IMR-90 (cell line): ENCODE results near the gene KIAA0825. TPM values are rescaled to one million over a fixed set of nuclear protein-coding genes. Genes with fewer than 3 reads are reported as not detected.

Experiments used
- ATAC-seq: fragments of 200-7000 bp; cut with Tn5 transposase; 2 replicates; pipeline ENCODE4 v1.9.1; 2020; ENCODE audit warnings: low read depth, mild to moderate bottlenecking, moderate library complexity
- BruUV-seq: library from RNA; stranded (reverse); fragments of 400-500 nt; replicated peaks from 2 replicates; lab custom pipeline; 2021; lab: Mats Ljungman, UMichigan
- CTCF ChIA-PET: fragments of 300-600 bp; formaldehyde crosslinking; extraction: SDS; loops from one replicate; lab custom pipeline; 2021; ENCODE audit warnings: antibody characterized with exemption; lab: Yijun Ruan, JAX
- POLR2A ChIA-PET: fragments of 300-600 bp; sonication (Branson Sonifier 250); formaldehyde crosslinking; loops from one replicate; lab custom pipeline; 2022; ENCODE audit warnings: antibody characterized with exemption; ENCODE audit not compliant: unreplicated experiment; lab: Charles Lee
- DNase-seq: peaks from one replicate; pipeline ENCODE4 v3.0.0; 2013
- H2AFZ ChIP-seq: replicated peaks from 2 replicates; pipeline ENCODE3; 2013; ENCODE audit warnings: low read length, mild to moderate bottlenecking; ENCODE audit not compliant: poor library complexity
- H2AK5ac ChIP-seq: 2 replicates; pipeline ENCODE4 v1.6.1; 2013; ENCODE audit warnings: low read depth, low read length, inconsistent platforms
- H2AK9ac ChIP-seq: replicated peaks from 2 replicates; pipeline ENCODE3; 2013; ENCODE audit warnings: mild to moderate bottlenecking, low read depth, low read length, moderate library complexity; ENCODE audit not compliant: poor library complexity
- H2BK120ac ChIP-seq: 2 replicates; pipeline ENCODE4 v1.6.1; 2013; ENCODE audit warnings: low read depth, low read length, inconsistent platforms
- H2BK15ac ChIP-seq: 3 replicates; pipeline ENCODE4 v1.6.1; 2013; ENCODE audit warnings: low read depth, low read length, inconsistent platforms
- H2BK20ac ChIP-seq: 2 replicates; pipeline ENCODE4 v1.6.1; 2013; ENCODE audit warnings: low read depth, mild to moderate bottlenecking, inconsistent platforms, low read length, moderate library complexity
- H2BK5ac ChIP-seq: 2 replicates; pipeline ENCODE4 v1.6.1; 2013; ENCODE audit warnings: mild to moderate bottlenecking, low read depth, low read length, inconsistent platforms; ENCODE audit not compliant: poor library complexity, severe bottlenecking
- H3K14ac ChIP-seq: replicated peaks from 2 replicates; pipeline ENCODE4 v1.6.1; 2013; ENCODE audit warnings: low read depth, low read length, inconsistent platforms
- H3K18ac ChIP-seq: 2 replicates; pipeline ENCODE4 v1.6.1; 2013; ENCODE audit warnings: low read depth, low read length, control low read depth
- H3K23ac ChIP-seq: 2 replicates; pipeline ENCODE4 v1.6.1; 2013; ENCODE audit warnings: low read depth, low read length, inconsistent platforms
- H3K27ac ChIP-seq: 2 replicates; pipeline ENCODE4 v1.5.1; 2013; ENCODE audit warnings: mild to moderate bottlenecking, control low read depth, low read length; ENCODE audit not compliant: insufficient read depth
- H3K27me3 ChIP-seq: 2 replicates; pipeline ENCODE4 v1.6.1; 2013; ENCODE audit warnings: low read length; ENCODE audit not compliant: control insufficient read depth, insufficient read depth
- H3K36me3 ChIP-seq: 2 replicates; pipeline ENCODE4 v1.6.1; 2013; ENCODE audit warnings: low read length, mixed read lengths; ENCODE audit not compliant: control insufficient read depth, insufficient read depth
- H3K4ac ChIP-seq: 2 replicates; pipeline ENCODE4 v1.6.1; 2013; ENCODE audit warnings: low read depth, low read length, inconsistent platforms
- H3K4me1 ChIP-seq: 2 replicates; pipeline ENCODE4 v1.6.1; 2013; ENCODE audit warnings: low read length, mixed read lengths; ENCODE audit not compliant: control insufficient read depth, insufficient read depth
- H3K4me2 ChIP-seq: 2 replicates; pipeline ENCODE4 v1.6.1; 2013; ENCODE audit warnings: low read depth, mild to moderate bottlenecking, control low read depth, low read length, moderate library complexity
- H3K4me3 ChIP-seq: 2 replicates; pipeline ENCODE4 v1.5.1; 2013; ENCODE audit warnings: low read depth, mild to moderate bottlenecking, control low read depth, low read length, moderate library complexity; ENCODE audit not compliant: insufficient read depth
- H3K56ac ChIP-seq: 2 replicates; pipeline ENCODE4 v1.6.1; 2013; ENCODE audit warnings: low read length, inconsistent platforms; ENCODE audit not compliant: insufficient read depth; ENCODE audit errors: extremely low read depth
- H3K79me1 ChIP-seq, 2 experiments: 2 replicates each; pipeline ENCODE4 v1.6.1; 2013; ENCODE audit warnings: low read length in 2 of 2, inconsistent platforms in 1 of 2, low read depth in 1 of 2
- H3K9ac ChIP-seq: 2 replicates; pipeline ENCODE4 v1.6.1; 2013; ENCODE audit warnings: low read depth, low read length, control low read depth
- H3K9me1 ChIP-seq: 2 replicates; pipeline ENCODE4 v1.6.1; 2013; ENCODE audit warnings: low read length, inconsistent platforms; ENCODE audit not compliant: insufficient read depth
- H3K9me3 ChIP-seq: 2 replicates; pipeline ENCODE4 v1.6.1; 2013; ENCODE audit warnings: low read length; ENCODE audit not compliant: control insufficient read depth, insufficient read depth
- H4K20me1 ChIP-seq: 2 replicates; pipeline ENCODE4 v1.6.1; 2013; ENCODE audit warnings: low read length, inconsistent platforms; ENCODE audit not compliant: insufficient read depth
- H4K5ac ChIP-seq: 2 replicates; pipeline ENCODE4 v1.6.1; 2013; ENCODE audit warnings: mild to moderate bottlenecking, low read depth, low read length, control low read depth
- H4K8ac ChIP-seq, 2 experiments: 2 replicates each; pipeline ENCODE4 v1.6.1; 2013; ENCODE audit warnings: low read depth in 2 of 2, low read length in 2 of 2, control low read depth in 1 of 2, inconsistent platforms in 1 of 2
- H4K91ac ChIP-seq: 2 replicates; pipeline ENCODE4 v1.6.1; 2013; ENCODE audit warnings: low read depth, low read length, inconsistent platforms; ENCODE audit not compliant: insufficient read depth
- BHLHE40 ChIP-seq: fragments of 150-350 bp; IDR thresholded peaks from 2 replicates; pipeline ENCODE4 v1.6.1; 2016; ENCODE audit warnings: mild to moderate bottlenecking, low read depth, low read length
- CEBPB ChIP-seq: IDR thresholded peaks from 2 replicates; pipeline ENCODE4 v1.6.1; 2012; ENCODE audit warnings: low read depth, low read length, improper control_type of control experiment
- CHD1 ChIP-seq: IDR thresholded peaks from 2 replicates; pipeline ENCODE4 v1.6.1; 2012; ENCODE audit warnings: low read depth, low read length, improper control_type of control experiment
- FOS ChIP-seq: fragments of 150-350 bp; IDR thresholded peaks from 2 replicates; pipeline ENCODE4 v1.6.1; 2016; ENCODE audit warnings: low read depth, low read length
- MAFK ChIP-seq: IDR thresholded peaks from 2 replicates; pipeline ENCODE4 v1.6.1; 2012; ENCODE audit warnings: low read depth, low read length, improper control_type of control experiment
- MAZ ChIP-seq: IDR thresholded peaks from 2 replicates; pipeline ENCODE4 v1.6.1; 2012; ENCODE audit warnings: low read depth, mild to moderate bottlenecking, low read length, improper control_type of control experiment, moderate library complexity, borderline replicate concordance
- MXI1 ChIP-seq: IDR thresholded peaks from 2 replicates; pipeline ENCODE4 v1.6.1; 2012; ENCODE audit warnings: low read depth, mild to moderate bottlenecking, low read length, moderate library complexity, borderline replicate concordance
- NFE2L2 ChIP-seq: fragments of 150-350 bp; IDR thresholded peaks from 2 replicates; pipeline ENCODE4 v1.6.1; 2016; ENCODE audit warnings: low read depth, mild to moderate bottlenecking, low read length
- POLR2A ChIP-seq: IDR thresholded peaks from 2 replicates; pipeline ENCODE4 v1.6.1; 2012; ENCODE audit warnings: mild to moderate bottlenecking, low read depth, low read length
- RAD21 ChIP-seq: IDR thresholded peaks from 2 replicates; pipeline ENCODE4 v1.6.1; 2012; ENCODE audit warnings: low read length, improper control_type of control experiment
- RCOR1 ChIP-seq: IDR thresholded peaks from 2 replicates; pipeline ENCODE4 v1.6.1; 2012; ENCODE audit warnings: mild to moderate bottlenecking, low read length, improper control_type of control experiment; ENCODE audit not compliant: insufficient replicate concordance
- RFX5 ChIP-seq: IDR thresholded peaks from 2 replicates; pipeline ENCODE4 v1.8.0; 2012; ENCODE audit warnings: low read depth, mild to moderate bottlenecking, low read length, moderate library complexity
- SMC3 ChIP-seq: fragments of 150-350 bp; IDR thresholded peaks from 2 replicates; pipeline ENCODE4 v1.6.1; 2016; ENCODE audit warnings: low read depth, mild to moderate bottlenecking, antibody characterized with exemption, low read length, moderate library complexity
- WGBS, 2 experiments: methylation state at CpG; one replicate each; pipeline versions ENCODE4 v1.1.5 to v1.1.7; 2013; ENCODE audit warnings: missing lambda C conversion rate in 2 of 2; ENCODE audit not compliant: insufficient read length in 1 of 2; ENCODE audit errors: extremely low coverage in 2 of 2; 5-methylcytosine and 5-hydroxymethylcytosine counted together
- dilution Hi-C: fragments of 300-500 bp; cut with HindIII; formaldehyde crosslinking; loops from one replicate; pipeline ENCODE4 v1.14.3; 2018; ENCODE audit warnings: low sequenced_read_pairs; ENCODE audit not compliant: unreplicated experiment
- in situ Hi-C: fragments of 300-500 bp; cut with MboI; formaldehyde crosslinking; loops from 3 replicates; pipeline ENCODE4 v1.14.3; 2019; ENCODE audit warnings: low sequenced_read_pairs, inconsistent platforms, mixed read lengths
- intact Hi-C: fragments of 100-400 bp; cut with micrococcal nuclease; formaldehyde crosslinking; loops from 2 replicates; pipeline ENCODE4 v1.10.0; 2022
- polyA plus RNA-seq, 3 experiments: library from polyadenylated mRNA; depleted of rRNA; stranded (reverse); fragments of >200 nt; gene quantifications; 2 replicates each; pipeline ENCODE4 v1.2.3, GENCODE V29; 2012; ENCODE audit warnings: low replicate concordance in 1 of 3
- total RNA-seq: library from RNA; depleted of rRNA; stranded (reverse); fragments of >200 nt; gene quantifications from 2 replicates; pipeline ENCODE4 v1.2.3, GENCODE V29; 2012
- TF ChIP-seq, protein P1 (sequence below): fragments of 150-350 bp; IDR thresholded peaks from 2 replicates; pipeline ENCODE4 v1.6.1; 2017; ENCODE audit warnings: mild to moderate bottlenecking, antibody characterized with exemption, low read length, low read depth
- TF ChIP-seq, protein P2 (sequence below): fragments of 150-350 bp; IDR thresholded peaks from 2 replicates; pipeline ENCODE4 v1.6.1; 2016; ENCODE audit warnings: low read depth, mild to moderate bottlenecking, low read length, moderate library complexity, borderline replicate concordance
- TF ChIP-seq, protein P3 (sequence below): conservative IDR thresholded peaks from 2 replicates; pipeline ENCODE4 v1.5.1; 2012; ENCODE audit warnings: mild to moderate bottlenecking, low read depth, low read length, improper control_type of control experiment

The KIAA0825 gene
- total and polyA plus RNA-seq, 2 of the 4 experiments (the other 2 are of a cell fraction): 0.46 to 1.8 TPM

DNA sequence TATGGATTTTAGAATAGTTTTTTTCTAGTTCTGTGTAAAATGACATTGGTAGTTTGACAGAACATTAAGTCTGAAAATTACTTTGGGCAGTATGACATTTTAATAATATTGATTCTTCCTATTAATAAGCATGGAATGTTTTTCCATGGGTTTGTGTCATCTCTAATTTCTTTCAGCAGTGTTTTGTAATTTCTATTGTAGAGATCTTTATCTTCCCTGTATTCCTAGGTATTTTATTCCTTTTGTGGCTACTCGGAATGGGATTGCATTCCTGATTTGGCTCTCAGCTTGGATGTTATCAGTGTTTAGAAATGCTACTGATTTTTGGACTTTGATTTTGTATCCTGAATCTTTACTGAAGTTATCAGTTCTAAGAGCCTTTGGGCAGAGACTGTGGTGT, 420.4 kb downstream of the KIAA0825 start:
- POLR2A ChIA-PET: no interaction called here

More for the DNA sequence above, 420.4 kb downstream of the KIAA0825 start:
- no TSS peak for BruUV-seq
- CTCF ChIA-PET: no interaction called here
- Histone ChIP-seq H3K18ac (no peak overlapping the region), H3K14ac (no peak overlapping the region), H3K36me3 (no peaks in the 10 kb centered on the region), H3K56ac (no peak overlapping the region), H2BK120ac (no peak overlapping the region), H3K4ac (no peak overlapping the region), H3K27me3 (no peaks in the 10 kb centered on the region; the same call in 1 of the 2 replicates), H2BK5ac (no peak overlapping the region), H3K23ac (no peak overlapping the region), H2BK20ac (no peak overlapping the region), H3K4me3 (no peak overlapping the region), H2BK15ac (no peak overlapping the region), H3K9ac (no peak overlapping the region), H2AK9ac (no peak overlapping the region), H3K9me3 (no peaks in the 10 kb centered on the region), H2AK5ac (no peak overlapping the region), H2AFZ (no peak overlapping the region), H3K9me1 (no peaks in the 10 kb centered on the region), H4K20me1 (no peaks in the 10 kb centered on the region), H3K79me1 (no peaks in the 10 kb centered on the region), H3K27ac (no peak overlapping the region), H4K8ac (no peak overlapping the region), H4K5ac (no peak overlapping the region), H4K91ac (no peak overlapping the region), H3K4me1 (no peaks in the 10 kb centered on the region), H3K4me2 (no peak overlapping the region)
- in situ Hi-C loops: no loop called here
- TF ChIP-seq POLR2A: no peak
- TF ChIP-seq, protein P1, sequence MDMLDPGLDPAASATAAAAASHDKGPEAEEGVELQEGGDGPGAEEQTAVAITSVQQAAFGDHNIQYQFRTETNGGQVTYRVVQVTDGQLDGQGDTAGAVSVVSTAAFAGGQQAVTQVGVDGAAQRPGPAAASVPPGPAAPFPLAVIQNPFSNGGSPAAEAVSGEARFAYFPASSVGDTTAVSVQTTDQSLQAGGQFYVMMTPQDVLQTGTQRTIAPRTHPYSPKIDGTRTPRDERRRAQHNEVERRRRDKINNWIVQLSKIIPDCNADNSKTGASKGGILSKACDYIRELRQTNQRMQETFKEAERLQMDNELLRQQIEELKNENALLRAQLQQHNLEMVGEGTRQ: no peak
- no peak for TF ChIP-seq MAZ
- TF ChIP-seq BHLHE40: no peak
- TF ChIP-seq CHD1: no peak
- no peak for TF ChIP-seq FOS
- TF ChIP-seq, protein P2, sequence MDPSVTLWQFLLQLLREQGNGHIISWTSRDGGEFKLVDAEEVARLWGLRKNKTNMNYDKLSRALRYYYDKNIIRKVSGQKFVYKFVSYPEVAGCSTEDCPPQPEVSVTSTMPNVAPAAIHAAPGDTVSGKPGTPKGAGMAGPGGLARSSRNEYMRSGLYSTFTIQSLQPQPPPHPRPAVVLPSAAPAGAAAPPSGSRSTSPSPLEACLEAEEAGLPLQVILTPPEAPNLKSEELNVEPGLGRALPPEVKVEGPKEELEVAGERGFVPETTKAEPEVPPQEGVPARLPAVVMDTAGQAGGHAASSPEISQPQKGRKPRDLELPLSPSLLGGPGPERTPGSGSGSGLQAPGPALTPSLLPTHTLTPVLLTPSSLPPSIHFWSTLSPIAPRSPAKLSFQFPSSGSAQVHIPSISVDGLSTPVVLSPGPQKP: no peak
- TF ChIP-seq RAD21: no peak
- TF ChIP-seq MAFK: no peak
- no peak for TF ChIP-seq SMC3
- TF ChIP-seq, protein P3, sequence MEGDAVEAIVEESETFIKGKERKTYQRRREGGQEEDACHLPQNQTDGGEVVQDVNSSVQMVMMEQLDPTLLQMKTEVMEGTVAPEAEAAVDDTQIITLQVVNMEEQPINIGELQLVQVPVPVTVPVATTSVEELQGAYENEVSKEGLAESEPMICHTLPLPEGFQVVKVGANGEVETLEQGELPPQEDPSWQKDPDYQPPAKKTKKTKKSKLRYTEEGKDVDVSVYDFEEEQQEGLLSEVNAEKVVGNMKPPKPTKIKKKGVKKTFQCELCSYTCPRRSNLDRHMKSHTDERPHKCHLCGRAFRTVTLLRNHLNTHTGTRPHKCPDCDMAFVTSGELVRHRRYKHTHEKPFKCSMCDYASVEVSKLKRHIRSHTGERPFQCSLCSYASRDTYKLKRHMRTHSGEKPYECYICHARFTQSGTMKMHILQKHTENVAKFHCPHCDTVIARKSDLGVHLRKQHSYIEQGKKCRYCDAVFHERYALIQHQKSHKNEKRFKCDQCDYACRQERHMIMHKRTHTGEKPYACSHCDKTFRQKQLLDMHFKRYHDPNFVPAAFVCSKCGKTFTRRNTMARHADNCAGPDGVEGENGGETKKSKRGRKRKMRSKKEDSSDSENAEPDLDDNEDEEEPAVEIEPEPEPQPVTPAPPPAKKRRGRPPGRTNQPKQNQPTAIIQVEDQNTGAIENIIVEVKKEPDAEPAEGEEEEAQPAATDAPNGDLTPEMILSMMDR: no peak
- TF ChIP-seq RFX5: no peak
- TF ChIP-seq NFE2L2: no peak
- no peak for TF ChIP-seq MXI1
- TF ChIP-seq CEBPB: no peak
- TF ChIP-seq RCOR1: no peak
- dilution Hi-C loops: no loop called here
- intact Hi-C loops: no loop called here
- WGBS, 2 experiments: no CpG with 5 or more reads among the region's 1 CpG
- ATAC-seq (no peak), DNase-seq (no peak)
